ENCODE measurements around the gene CCDC61. TPM values are rescaled to one million over a fixed set of nuclear protein-coding genes. Genes with fewer than 3 reads are reported as not detected.

Gene CCDC61
- total RNA-seq, 4 donors from 2014 or later: 7.2 to 14.4 (median 10.4) TPM

- no peak for TF ChIP-seq CTCF (IDR thresholded peaks at IDR 0.05)
- TF ChIP-seq POLR2A (IDR thresholded peaks at IDR 0.05): no peak
- intact Hi-C loops (cut with DNase I; ENCODE audit: low total_unique reads): no loop called here
- WGBS, 2 donors: 0 to 1% methylated on average over 37 to 44 of the region's 48 CpGs
- peak; percentile 59 to 95 for DNase-seq (ENCODE audit: low spot score in 2 of 2)
- peak overlapping the region; percentile 57 for H3K4me3 ChIP-seq (ENCODE audit: low read depth, poor library complexity, severe bottlenecking)
These were observed 21.3 kb downstream of the CCDC61 start for GRCh38 chr19:46016426-46017094.

DNA sequence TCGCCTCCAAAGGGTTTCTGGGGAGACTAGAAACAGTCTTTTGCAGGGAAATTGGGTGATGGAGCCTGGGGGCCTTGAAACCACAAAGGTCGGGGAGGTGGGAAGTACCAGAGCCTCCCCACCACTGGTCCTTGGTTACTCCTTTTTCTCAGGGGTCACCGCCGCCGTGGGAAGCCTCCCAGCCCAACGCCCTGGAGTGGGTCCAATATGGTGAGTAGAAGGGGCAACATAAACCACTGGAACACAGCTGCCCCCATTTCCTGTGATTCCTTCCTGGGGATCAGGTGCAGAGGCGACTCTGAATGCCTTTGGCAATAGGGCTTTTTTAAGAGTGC lies 21.8 kb downstream of the CCDC61 start:
- intact Hi-C loops (cut with DNase I; ENCODE audit: low total_unique reads): no loop called here
- H3K4me3 ChIP-seq (ENCODE audit: low read depth, poor library complexity, severe bottlenecking): no peak overlapping the region
- WGBS, 2 donors: 42 to 46% methylated on average over 7 of the region's 7 CpGs
- DNase-seq (ENCODE audit: low spot score in 2 of 2): no peak
- no peak for TF ChIP-seq CTCF (IDR thresholded peaks at IDR 0.05)
- no peak for TF ChIP-seq POLR2A (IDR thresholded peaks at IDR 0.05)

GRCh38 chr19:46017874-46018675 lies 22.8 kb downstream of the CCDC61 start:
- TF ChIP-seq CTCF (IDR thresholded peaks at IDR 0.05): no peak
- no peak for TF ChIP-seq POLR2A (IDR thresholded peaks at IDR 0.05)
- H3K4me3 ChIP-seq (ENCODE audit: low read depth, poor library complexity, severe bottlenecking): no peak overlapping the region
- intact Hi-C loops (cut with DNase I; ENCODE audit: low total_unique reads): no loop called here
- 96 to 98% methylated on average over 15 of the region's 15 CpGs for WGBS, 2 donors
- DNase-seq (ENCODE audit: low spot score in 2 of 2): no peak

GRCh38 chr19:46018729-46019251 lies 23.5 kb downstream of the CCDC61 start:
- no peak for DNase-seq (ENCODE audit: low spot score in 2 of 2)
- TF ChIP-seq POLR2A (IDR thresholded peaks at IDR 0.05): no peak
- TF ChIP-seq CTCF (IDR thresholded peaks at IDR 0.05): no peak
- H3K4me3 ChIP-seq (ENCODE audit: low read depth, poor library complexity, severe bottlenecking): no peak overlapping the region
- WGBS, 2 donors: 94% methylated on average over 10 of the region's 10 CpGs
- intact Hi-C loops (cut with DNase I; ENCODE audit: low total_unique reads): no loop called here

DNA sequence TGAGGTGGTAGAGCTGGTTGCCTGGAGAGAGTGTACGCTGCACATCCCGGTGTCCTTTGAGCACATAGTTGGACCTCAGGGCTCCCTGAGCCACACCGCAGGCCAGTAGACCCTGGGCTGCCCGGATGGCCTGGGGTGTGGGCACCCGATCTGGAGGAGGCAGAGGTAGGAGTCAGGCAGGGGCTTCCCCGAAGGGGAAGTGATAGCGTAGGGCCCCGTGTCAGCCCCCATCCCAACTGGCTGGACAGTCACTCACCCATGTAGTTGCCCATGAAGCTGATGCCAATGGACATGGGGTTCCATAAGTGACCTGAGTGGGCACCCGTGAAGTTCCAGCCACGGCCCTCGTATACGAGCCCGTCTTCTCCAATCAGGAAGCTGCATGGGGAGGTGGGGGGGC lies 24.0 kb downstream of the CCDC61 start:
- TF ChIP-seq POLR2A (IDR thresholded peaks at IDR 0.05): no peak

GRCh38 chr19:46020819-46021125 lies 25.5 kb downstream of the CCDC61 start:
- intact Hi-C loops (cut with DNase I; ENCODE audit: low total_unique reads): no loop called here
- no peak overlapping the region for H3K4me3 ChIP-seq (ENCODE audit: low read depth, poor library complexity, severe bottlenecking)
- 54 to 69% methylated on average over 7 of the region's 7 CpGs for WGBS, 2 donors
- DNase-seq (ENCODE audit: low spot score in 2 of 2): no peak
- no peak for TF ChIP-seq CTCF (IDR thresholded peaks at IDR 0.05)
- TF ChIP-seq POLR2A (IDR thresholded peaks at IDR 0.05): no peak

More for the DNA sequence above, 24.0 kb downstream of the CCDC61 start:
- no peak for DNase-seq (ENCODE audit: low spot score in 2 of 2)
- intact Hi-C loops (cut with DNase I; ENCODE audit: low total_unique reads): no loop called here
- WGBS, 2 donors: 90 to 92% methylated on average over 11 to 13 of the region's 13 CpGs
- no peak overlapping the region for H3K4me3 ChIP-seq (ENCODE audit: low read depth, poor library complexity, severe bottlenecking)
